Activated CD4-positive, CD25-positive, alpha-beta regulatory T cell treated with anti-CD3 and anti-CD28 coated beads, Interleukin-2, amount 50 U/mL, for 24 hours (primary cell): ENCODE results near the gene RASL12.

Source experiments
- ATAC-seq, 2 donors: fragments of 150-1000 bp; cut with Tn5 transposase; one replicate each; pipeline ENCODE4 v1.10.0; 2021; ENCODE audit warnings: mild to moderate bottlenecking in 1 of 2, moderate library complexity in 1 of 2

The RASL12 gene

DNA sequence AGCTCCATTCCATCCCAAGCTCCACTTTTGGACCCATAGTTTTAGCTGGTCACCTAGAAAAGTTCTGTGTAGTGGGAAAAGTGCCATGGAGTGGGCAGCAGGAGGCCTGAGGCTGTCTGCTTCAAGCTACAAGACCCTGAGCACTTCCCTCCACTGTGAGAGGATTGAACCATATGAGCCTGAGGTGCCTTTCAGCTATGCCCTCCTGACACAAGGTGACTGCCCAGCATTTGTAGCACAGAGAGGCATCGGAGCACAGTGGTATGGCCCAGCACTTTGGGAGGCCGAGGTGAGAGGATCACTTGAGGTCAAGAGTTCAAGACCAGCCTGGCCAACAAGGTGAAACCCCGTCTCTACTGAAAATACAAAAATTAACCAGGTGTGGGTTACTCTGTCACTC, 4.8 kb upstream of the RASL12 start:
- no peak for ATAC-seq

DNA sequence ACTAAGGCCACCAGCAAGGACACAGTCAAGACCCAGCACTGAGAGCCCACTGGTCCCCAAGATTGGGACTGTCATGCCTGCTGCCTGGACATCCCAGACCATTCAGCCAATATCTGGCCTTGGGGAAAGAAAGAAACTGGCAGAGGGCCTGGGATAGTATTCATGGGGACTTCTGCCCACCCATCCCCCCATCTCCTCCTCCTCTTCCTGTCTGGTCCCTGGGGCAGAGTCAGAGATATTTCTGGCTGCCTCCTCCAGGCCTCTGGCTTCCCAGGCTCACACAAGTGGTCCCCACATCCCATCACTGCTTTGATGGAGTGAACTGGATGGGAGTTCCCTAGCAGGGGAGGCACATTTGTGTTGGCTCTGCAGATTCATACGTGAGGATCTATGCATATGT, 4.2 kb upstream of the RASL12 start:
- no peak for ATAC-seq

DNA sequence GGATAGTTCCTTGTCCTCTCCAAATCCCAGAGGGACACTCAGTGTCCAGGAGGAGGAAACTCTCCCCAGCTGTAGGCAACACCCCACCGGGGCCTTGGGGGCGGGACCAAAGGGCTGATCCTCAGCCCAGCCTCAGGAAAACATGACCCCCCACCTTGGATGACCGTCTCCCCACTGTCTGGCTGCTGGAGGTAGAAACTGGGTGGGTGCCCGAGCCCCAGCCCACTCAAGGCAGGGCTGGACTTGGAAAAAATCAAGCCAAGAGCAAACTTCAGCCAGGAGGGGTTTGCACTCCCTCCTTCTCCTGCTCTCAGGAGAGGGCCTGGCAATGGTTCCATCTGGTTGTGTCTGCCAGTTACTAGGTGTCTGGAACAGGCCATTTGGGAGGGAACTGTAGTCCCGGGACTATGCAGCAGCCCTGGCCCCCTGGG, 3.6 kb upstream of the RASL12 start:
- ATAC-seq = no peak

DNA sequence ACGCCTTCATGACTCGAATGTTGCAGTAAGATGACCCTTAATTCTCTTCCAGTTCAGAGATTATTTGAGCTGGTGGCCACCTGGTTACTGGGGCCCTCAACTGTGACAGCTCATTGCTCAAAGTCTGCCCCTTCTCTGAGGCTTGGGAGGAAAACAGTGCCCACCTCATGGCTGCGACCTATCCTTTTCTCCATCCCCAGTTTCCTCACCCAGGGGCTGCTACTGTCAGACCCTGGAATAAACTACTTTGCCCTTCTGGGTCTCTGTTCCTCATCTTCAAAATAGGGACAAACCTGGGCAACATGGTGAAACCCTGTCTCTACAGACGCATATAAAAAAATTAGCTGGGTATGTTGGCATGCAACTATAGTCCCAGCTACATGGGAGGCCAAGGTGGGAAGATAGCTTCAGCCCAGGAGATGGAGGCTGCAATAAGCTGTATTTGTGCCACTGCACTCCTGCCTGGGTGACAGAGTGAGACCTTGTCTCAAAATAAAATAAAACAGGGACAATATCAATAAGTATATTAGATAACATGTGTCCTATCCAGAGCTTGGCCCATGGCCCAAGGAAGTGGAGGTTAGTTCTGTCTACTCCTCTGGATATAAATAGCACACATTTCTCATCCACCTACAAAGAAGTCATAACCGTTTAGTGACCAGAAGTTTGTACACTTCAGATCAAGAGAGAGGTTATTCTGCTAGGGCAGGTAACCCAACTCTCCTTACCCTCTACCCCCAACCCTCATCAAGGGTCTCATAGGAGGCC, 2.2 kb upstream of the RASL12 start:
- no peak for ATAC-seq

DNA sequence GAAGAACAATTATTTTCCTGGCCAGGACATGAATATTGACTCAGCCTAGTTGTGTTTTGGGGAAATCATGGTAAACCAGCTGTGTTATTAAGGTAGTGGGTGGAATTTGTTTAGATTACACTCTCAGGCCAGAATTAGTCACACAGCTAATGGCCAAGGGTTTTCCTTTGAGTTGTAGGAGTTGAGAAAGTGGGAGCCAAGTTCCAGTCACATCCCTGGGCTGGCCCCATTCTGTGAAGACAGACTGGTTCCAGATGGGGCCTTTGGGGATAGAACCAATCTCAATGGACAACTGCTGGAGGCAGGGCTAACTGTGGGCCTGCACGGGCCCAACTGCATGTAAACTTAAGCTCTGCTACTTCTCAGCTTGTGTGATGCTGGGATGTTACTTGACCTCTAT, 1.4 kb upstream of the RASL12 start:
- ATAC-seq = no peak

DNA sequence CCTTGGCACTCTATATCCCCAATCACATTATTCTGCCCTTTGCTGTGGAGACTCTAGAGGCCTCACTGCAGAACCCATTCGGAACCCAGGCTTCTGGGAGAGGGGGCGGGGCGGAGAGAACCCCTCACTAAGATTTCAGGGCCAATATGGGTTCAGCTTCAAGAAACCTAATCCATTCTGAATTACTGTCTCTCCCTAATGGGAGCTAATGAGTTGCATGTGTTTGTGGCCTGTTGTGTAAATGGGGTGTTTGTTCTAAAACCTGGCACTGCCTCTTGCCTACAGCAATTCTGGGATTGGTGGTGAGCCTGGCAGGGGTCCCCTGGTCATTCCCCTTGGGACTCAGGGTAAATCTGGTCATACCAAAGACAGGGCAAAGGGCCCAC, 605 bp upstream of the RASL12 start:
- ATAC-seq = no peak

DNA sequence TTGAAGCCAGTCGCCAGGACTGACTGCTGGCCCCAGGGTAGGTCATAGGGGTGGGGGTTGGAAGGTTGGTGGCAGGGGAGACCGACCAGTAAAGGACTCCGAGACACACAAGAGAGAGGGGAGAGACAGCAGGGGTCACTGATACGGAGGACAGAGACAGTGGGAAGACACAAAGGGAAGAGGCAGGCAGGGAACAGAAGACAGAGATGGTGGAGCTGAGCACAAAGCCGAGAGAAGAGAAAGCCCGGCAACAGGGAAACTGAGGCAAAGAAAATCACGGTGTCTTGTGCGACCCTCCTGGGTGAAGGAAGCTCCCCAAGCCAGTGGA, 510 bp downstream of the RASL12 start:
- no peak for ATAC-seq

DNA sequence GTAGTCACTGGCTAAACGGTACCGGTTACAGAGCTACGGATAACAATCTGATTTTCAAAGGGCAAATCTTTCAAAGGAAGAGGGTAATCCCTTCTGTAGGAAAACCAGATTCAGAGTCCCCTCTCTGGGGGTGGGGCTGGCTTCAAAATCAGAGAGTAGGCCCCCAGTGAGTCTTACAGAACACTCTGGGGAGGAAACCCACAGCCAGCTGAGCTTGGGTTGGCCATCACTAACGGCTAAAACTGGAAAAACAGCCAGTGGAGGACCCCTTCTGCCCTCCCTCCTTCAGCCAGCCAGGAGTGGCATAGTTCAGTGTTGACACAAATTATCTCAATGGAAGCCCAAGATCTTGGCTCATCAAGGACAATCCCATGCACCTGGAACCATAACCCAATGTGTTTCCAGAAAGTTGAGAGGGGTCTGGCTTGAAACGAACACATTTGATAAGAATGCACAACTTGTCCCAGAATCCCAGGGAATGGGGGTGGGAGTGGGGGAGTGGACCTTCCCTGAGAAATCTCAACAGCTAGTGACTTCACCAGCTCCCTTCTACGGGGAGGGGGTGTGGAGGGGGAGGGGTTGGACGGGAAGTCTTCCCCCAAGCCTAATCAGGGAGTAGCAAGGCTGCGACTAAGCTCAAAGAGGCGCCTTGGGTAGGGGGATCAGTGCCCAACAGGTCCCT, 1.0 kb downstream of the RASL12 start:
- no peak for ATAC-seq

DNA sequence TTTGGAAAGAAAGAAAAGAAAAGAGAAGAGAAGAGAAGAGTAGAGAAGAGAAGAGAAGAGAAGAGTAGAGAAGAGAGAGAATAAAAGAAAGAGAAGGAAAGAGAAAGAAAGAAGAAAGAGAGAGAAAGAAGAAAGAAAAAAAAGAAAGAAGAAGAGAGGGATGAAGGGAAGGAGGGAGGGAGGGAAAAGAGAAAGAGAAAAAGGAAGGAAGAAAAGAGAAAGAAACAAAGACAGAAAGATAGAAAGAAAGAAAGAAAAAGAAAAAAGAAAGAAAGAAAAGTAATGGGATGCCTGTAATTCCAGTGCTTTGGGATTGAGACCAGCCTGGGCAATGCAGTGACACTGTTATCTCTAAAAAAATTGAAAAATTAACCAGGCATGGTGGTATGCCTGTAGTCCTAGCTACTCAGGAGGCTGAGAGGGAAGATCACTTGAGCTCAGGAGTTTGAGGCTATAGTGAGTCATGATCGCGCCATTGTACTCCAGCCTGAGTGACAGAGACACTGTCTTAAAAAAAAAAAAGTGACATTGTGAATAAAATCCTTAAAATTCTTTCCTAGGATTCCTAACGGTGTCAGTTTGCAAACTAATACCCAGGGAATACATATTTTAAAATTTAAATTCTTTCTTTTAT, 1.7 kb downstream of the RASL12 start:
- no peak for ATAC-seq

DNA sequence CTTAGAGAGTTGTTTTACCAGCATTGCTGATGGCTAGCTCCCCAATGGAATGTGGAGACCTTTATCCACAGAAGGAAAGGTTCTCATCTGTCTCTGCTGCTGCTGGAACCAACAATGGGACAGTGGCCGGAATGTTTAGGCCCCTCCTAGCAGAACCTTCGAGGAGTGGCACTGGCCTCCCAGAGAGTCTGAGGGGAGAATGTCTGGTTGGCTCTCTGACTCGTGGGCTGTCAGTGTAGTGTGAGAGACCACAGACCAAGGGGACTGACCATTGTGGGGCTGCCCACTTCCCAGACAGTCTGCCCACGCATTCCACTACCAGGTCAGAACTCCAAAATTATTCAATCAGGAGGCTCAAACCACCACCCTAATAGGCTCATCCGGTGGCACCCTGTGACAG, 5.1 kb downstream of the RASL12 start:
- ATAC-seq = no peak

DNA sequence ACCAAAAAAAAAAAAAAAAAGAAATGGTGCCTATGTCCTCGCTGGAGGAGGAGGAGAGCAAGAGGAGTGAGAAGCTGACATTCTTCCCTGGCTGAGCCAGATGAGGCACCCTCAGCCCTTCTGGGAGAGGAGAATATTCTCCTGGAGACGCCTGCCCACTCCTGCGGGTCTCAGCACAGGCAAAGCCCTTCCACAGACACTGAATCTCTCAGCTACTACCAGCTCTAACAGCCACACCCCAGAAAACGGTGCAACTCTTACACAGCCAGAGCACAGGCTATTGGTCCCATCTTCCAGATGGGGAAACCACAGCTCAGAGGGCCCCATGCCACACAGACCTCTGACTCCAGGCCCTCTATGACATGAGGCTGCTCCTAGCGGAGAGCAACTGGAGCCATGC, 5.7 kb downstream of the RASL12 start:
- no peak for ATAC-seq

DNA sequence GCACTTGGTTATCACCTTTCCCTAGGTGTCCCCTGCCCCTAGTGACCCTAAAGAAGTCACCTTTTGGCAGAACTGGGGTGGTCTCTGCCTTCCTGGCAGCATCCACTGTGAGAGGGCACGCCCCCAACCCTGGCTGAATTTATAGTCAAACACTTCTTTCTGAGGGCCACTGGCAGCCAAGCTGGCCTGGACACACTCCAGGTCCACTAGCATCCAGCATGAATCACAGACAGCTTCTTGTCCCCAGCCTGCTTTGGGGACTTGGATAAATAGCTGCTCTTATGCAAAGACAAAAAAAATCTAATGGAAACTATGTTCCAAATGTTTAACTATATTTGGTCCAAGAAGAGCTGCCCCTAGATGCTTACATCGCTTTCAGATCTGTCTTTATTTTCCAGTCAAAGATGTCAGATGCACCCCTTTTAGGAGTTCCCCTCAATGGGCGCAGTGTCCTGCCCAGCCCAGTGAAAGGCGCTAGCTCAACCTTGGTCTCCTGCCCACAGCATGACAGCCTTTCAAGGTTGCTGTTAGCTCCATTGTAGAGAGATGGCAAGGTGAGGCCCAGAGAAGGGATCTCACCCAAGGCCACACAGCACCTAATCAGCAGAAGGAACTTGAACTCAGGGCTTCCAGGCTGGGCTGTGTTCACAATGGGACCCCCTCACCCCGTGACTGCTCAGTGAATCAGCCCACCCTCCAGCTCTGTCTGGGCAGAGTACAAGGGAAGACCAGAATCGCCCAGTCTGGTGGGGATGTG, 7.0 kb downstream of the RASL12 start:
- ATAC-seq = no peak

DNA sequence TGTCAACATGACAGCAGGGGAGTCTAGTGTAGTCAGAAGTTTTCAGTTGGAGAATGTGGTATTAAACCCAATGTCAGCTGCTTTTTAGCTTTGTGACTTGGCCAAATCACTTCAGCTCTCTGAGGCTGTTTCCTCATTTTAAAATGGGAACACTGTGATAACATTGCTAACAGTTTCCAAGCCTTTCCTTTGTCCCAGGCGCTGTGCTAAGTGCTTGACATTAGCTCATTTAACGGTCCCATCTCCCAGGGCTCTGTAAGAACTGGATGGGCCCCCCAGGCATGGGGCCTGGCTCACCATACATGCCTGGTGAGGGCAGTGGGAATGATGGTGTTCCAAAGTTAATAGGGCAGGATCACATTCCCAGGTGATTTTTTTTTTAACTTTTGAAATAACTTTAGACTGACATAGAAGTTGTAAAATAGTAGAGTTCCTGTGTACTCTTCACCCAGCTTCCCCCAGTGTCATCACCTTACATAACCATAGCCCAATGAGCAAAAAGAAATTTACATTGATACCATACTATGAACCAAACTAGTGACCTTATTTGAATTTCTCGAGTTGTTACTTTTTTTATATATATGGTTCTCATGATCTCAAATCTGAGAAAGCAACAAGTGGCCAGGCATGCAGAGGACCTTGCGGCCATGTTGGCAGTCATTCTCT, 7.7 kb downstream of the RASL12 start:
- no peak for ATAC-seq

DNA sequence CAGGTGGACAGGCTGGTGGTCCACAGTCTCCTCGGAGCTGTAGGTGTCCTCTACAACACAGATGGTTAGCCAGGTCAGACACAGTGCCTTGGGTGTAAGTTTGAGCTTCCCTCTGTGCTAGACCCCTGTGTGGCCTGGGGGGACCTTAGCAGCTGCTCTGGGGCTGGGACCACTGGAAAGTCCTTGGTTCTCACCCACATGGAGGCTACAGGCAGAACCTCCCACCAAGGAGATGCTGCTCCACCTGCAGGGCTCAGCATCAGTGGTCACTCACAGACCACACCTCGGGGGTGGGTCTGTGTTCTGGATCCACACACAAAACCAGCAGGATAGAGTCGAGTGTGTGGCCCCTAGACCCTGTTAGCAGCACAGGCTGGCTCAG, 8.4 kb downstream of the RASL12 start:
- ATAC-seq = no peak

DNA sequence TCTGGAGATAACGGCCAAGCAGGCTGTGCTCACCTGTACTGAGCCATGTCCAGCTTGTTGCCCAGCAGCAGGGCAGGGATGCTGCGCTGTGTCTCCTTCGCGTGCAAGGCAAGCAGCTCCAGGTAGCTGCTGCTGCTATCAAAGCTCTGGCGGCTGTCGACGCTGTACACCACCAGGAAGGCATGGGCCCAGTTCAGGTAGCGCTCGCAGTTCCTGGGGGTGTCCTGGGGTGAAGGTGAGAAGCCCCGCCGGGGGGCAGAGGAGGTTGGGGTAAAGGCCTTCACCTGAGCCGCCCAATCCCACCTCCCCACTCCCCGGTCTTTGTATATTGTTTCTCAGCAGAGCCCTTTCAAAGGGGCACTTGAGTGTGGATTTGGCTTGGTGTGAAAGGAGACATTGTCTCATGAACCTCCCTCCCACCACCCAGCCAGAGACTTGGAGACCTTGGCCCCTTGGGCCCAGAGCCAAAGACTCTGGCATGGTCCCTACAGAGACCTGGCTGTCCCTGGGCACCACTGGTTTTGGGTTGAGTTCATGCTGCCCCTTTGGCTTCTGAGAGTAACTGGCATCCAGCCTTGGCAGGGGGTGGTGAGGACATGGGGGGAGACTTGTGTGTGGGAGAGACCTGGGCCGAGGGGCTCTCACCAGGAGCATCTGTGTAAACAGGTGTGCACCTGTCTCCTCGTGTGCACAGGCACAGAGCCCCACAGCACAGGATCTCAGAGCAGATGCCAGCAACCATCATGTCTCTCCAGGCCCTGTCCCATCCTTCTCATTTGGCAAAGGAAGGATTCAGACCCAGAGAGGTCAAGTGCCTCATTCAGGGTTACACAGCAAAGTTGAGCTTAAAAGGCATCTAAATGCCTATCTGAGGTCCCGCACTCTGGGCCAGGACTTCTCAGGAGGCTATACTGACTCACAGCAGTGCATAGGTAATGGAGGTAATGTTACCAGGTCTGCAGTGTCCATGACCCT, 9.1 kb downstream of the RASL12 start:
- ATAC-seq = no peak

DNA sequence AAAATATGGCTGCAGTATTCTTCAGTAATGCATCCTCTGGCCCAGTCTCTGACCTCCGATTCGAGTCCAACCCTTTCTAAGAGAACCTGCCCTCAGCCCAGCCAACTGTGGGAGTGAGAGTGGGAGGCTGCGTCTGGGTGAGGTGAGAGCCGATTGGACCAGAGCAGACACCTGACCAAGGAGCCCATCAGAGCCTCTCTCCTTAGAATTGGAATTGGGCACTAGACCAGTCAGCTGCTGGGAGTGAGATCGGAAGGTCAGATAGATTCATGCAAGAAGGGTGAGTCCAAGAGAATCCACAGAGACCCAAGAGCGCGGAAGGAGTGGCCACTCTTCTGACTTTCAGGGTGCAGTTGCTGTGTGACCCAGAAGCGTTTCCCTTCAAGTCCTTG, 10.2 kb downstream of the RASL12 start:
- no peak for ATAC-seq

DNA sequence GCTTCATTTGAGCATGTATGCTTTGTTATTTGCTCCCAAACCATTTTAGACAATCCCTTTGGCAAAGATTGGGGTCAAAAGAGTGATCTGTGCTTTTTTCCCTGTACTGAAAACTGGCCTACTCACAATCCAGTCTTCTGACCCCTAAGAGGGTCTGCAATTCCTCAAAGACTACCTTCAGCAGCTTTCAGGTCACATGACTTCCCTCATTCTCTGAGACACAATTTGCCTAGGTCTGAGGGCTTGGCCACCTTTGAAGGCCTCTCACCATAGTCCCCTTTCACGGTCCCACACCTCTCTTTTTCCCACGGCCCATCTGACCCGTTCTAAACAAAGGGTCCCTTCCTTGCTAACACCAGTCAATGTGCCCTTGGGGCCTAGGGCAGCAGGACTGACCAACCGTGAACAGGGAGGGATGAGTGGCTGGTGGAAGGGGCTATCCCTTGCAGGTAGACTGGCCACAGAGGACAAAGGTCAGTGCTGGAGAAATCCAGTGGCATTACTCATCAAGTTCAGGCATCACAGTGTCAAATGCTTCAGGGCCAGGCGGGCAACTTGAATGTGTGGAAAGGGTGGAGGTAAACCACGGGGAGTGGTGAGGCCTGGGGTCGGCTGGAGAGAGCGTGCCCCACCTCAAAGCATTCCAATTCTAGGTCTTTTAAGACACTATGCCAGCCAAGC, 10.8 kb downstream of the RASL12 start:
- ATAC-seq = no peak

DNA sequence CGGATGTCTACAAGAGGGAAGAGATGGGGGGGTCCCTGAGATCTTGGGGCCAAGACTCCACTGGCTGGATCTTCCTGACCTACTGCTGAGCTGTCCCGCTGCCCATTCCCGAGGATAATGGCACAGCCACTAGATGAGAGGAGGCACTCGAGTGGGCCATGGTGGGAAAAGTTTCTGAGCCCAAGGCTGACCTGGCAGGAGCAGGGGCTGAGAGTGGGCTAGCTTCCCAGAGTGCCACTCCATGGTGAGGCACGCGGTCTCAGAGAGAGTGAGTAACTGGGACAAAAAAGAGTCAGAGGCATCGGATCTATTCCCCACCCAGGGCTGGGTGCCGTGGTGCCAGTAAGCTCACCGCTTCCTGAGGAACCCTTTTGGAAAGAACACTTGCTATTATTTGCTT, 11.7 kb downstream of the RASL12 start:
- no peak for ATAC-seq

DNA sequence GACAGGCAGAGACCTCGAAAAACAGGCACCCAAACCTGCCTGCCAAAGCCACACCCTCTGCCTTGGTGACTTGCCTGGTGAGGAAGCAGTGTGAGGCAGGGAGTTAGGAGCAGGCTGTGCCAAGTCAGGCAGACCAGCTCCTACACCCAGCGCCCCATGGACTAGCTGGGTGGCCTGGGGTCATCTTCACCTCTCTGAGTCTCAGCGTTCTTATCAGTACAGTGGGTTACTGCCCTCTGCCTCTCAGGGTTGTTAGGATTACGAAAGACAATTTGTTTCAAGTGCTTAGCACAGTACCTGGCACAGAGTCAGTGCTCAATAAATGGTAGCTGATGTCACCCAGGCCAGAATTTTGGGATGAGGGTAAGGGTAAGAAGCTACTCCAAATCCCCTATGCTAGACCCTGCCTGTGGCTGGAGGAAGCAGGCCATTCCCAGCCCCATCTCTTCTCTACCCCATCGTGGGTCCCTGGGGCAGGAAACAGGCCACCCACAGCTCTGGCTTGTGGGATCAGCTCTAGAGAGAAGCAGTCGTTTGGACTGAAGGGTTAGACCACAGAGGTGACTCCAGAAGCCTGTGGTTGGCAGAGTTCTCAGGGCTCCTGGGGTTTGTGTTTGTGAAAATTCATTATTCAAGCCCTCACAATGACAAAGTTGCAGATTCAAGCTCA, 12.5 kb downstream of the RASL12 start:
- ATAC-seq = no peak

DNA sequence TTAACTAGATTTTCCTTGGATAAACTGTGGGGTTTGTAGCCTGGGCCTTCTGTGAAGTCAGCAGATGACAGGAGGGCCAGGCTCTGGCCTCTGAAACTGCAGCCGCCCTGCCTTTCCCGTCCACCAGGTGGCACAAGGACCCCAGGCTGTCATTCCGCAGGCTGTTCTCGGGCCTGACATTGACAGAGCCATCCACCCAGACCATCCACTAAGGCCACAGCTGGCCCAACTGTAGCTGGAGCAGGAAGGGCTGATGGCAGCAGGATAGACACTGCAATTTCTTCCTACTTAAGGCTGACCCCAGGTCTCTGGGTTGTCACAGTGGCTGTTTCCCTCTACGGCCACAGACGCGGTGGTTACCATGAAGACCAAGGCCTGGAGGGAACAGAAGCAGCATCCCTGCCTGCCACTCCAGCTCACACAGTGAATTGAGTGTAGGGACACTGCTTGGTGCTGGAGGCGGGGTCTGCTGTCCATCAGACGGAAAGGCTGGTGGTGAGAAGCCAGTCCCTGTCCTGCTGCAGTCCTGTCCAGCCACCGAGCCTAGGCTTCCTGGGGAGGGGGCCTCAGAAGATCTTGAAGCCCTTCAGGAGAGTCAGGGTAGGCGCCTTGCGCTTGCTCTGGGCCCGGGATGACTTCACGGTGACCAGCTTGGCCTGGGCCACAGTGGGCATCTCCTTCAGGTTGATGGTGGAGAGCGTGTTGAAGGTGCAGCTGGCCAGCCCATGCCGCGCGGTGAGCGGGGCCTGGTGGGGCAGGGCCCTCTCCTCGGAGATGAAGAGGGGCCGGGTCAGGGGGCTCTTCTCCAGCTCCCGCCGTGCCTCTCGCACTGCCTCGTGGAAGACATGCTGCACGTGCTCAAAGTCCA, 13.2 kb downstream of the RASL12 start:
- peak in 1 of 2 donors; percentile 15 for ATAC-seq
